ENCODE data around the gene DISC1.

DISC1 gene

DNA sequence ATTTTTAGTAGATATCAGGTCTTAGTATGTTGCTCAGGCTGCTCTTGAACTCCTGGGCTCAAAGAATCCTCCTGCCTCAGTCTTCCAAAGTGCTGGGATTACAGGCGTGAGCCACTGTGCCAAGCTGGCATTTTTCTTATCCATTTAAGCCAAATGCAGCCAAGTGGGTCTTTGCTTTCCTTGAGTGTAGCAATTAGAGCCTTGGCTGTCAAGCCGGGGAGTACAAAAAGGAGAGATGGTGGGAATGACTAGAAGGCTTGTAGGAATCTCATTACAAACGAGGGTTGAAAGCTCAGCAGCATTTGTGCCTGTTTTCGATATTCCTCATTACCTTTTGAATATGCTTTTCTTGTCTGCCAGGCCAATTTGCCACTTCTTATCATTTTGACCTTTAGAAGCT, 140.9 kb downstream of the DISC1 start:
- TF ChIP-seq ZNF8 (CRISPR knock-in tag; IDR thresholded peaks at IDR 0.05) (no peak), ZNF565 (CRISPR knock-in tag; conservative IDR thresholded peaks at IDR 0.05; ENCODE audit: low read depth) (no peak), SNAI2 (CRISPR knock-in tag; IDR thresholded peaks at IDR 0.05) (no peak)
- ATAC-seq, result no peak

DNA sequence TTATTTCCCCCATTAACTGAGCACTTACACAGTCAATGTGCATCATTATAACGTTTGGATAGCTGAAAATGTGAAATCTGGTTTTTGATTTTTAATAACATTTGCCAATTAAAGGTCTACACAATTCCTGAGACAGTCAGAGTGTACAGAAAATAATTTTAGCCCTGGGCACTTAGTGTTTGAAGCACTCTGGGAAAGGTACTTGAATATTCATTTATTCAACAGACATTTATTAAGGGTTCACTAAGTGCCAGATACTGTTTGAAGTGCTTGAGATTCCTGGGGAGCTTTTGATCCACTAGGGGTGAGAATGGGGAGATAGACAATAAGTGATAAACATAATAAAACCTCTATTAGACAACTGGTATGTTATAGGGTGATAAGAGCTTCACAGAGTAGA, 141.8 kb downstream of the DISC1 start:
- ATAC-seq, result no peak
- TF ChIP-seq CSDC2 (CRISPR knock-in tag; IDR thresholded peaks at IDR 0.05) (no peak), SNAI2 (CRISPR knock-in tag; IDR thresholded peaks at IDR 0.05) (no peak), PPARA (CRISPR knock-in tag; IDR thresholded peaks at IDR 0.05; ENCODE audit: borderline replicate concordance) (no peak), BACH2 (CRISPR knock-in tag; IDR thresholded peaks at IDR 0.05; ENCODE audit: borderline replicate concordance) (no peak), ARNTL (CRISPR knock-in tag; IDR thresholded peaks at IDR 0.05; ENCODE audit: borderline replicate concordance, low read depth) (no peak), RARB (CRISPR knock-in tag; IDR thresholded peaks at IDR 0.05) (no peak), ZFP3 (CRISPR knock-in tag; IDR thresholded peaks at IDR 0.05) (no peak), ZFP30 (CRISPR knock-in tag; IDR thresholded peaks at IDR 0.05) (no peak), CSRNP3 (CRISPR knock-in tag; IDR thresholded peaks at IDR 0.05) (no peak), ZC3H10 (CRISPR knock-in tag; IDR thresholded peaks at IDR 0.05) (no peak), OSR1 (CRISPR knock-in tag; IDR thresholded peaks at IDR 0.05) (no peak), ZNF565 (CRISPR knock-in tag; conservative IDR thresholded peaks at IDR 0.05; ENCODE audit: low read depth) (no peak), CREB5 (CRISPR knock-in tag; IDR thresholded peaks at IDR 0.05; ENCODE audit: low read depth) (no peak)
- TF ChIP-seq, protein P1, sequence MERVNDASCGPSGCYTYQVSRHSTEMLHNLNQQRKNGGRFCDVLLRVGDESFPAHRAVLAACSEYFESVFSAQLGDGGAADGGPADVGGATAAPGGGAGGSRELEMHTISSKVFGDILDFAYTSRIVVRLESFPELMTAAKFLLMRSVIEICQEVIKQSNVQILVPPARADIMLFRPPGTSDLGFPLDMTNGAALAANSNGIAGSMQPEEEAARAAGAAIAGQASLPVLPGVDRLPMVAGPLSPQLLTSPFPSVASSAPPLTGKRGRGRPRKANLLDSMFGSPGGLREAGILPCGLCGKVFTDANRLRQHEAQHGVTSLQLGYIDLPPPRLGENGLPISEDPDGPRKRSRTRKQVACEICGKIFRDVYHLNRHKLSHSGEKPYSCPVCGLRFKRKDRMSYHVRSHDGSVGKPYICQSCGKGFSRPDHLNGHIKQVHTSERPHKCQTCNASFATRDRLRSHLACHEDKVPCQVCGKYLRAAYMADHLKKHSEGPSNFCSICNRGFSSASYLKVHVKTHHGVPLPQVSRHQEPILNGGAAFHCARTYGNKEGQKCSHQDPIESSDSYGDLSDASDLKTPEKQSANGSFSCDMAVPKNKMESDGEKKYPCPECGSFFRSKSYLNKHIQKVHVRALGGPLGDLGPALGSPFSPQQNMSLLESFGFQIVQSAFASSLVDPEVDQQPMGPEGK (CRISPR knock-in tag; IDR thresholded peaks at IDR 0.05; ENCODE audit: borderline replicate concordance), result no peak

DNA sequence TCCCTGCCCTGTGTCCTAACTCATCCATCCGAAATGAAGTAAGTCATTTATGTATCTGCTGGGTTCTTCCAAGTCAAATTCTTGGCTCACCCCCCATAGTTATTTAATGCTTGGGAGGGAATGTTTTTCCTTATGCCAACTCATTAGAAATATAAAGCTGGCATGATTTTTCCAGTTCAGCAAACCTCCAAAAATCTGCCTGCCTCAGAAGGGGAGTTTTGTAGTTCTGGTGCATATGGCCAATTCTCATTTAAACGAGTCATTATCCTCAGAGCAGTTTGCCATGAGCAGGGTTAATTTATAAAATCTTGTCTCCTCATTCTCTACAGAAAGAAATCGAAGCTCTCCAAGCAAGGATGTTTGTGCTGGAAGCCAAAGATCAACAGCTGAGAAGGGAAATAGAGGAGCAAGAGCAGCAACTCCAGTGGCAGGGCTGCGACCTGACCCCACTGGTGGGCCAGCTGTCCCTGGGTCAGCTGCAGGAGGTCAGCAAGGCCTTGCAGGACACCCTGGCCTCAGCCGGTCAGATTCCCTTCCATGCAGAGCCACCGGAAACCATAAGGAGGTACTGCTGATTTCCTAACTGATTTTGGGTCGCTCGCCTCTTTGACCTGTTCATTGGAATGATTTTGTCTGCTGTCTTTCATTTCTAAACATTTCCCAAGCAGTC, 144.1 kb downstream of the DISC1 start:
- TF ChIP-seq ESRRG (CRISPR knock-in tag; IDR thresholded peaks at IDR 0.05) (no peak), PPARA (CRISPR knock-in tag; IDR thresholded peaks at IDR 0.05; ENCODE audit: borderline replicate concordance) (no peak), OSR1 (CRISPR knock-in tag; IDR thresholded peaks at IDR 0.05) (no peak), GLIS3 (CRISPR knock-in tag; IDR thresholded peaks at IDR 0.05) (no peak)
- no peak for ATAC-seq

DNA sequence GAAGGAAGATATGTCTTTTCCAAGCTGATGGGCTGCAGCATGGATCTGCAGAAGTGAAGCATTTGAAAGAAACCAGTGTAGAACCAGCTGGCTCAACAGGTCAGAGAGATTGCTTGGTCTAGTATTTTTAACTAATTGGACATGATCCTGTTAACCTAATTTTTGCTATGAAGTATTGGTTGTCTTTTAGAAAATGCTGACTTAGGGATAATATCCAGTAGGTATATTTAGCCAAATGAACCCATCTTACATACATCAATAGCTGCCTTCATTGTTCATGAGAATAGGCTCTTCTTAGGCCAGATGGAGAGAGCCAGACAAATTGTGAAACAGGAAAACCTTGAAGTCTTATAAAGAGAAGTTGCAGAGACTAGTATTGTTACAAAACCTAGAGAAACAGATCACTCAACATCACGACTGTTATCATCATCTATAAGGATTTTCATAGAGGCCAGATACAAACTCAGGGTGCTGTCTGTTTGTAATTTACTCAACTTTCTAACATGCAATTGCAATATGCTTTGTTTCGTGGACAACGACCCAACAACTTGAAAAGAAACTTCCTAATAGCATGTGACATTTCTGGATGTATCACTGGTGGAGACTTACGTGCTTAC, 148.2 kb downstream of the DISC1 start:
- TF ChIP-seq CSDC2 (CRISPR knock-in tag; IDR thresholded peaks at IDR 0.05), result no peak
- no peak for TF ChIP-seq ZFP3 (CRISPR knock-in tag; IDR thresholded peaks at IDR 0.05)
- TF ChIP-seq ISL1 (CRISPR knock-in tag; IDR thresholded peaks at IDR 0.05), result no peak
- no peak for TF ChIP-seq SNAI2 (CRISPR knock-in tag; IDR thresholded peaks at IDR 0.05)
- TF ChIP-seq, protein P1 (CRISPR knock-in tag; IDR thresholded peaks at IDR 0.05; ENCODE audit: borderline replicate concordance), result no peak
- no peak for TF ChIP-seq POU6F1 (CRISPR knock-in tag; IDR thresholded peaks at IDR 0.05; ENCODE audit: borderline replicate concordance, low read depth)
- no peak for ATAC-seq
